ENCODE data around the gene CLCN6. TPM values are rescaled to one million over a fixed set of nuclear protein-coding genes. Genes with fewer than 3 reads are reported as not detected.
"Not testable (repeated sequence)": the region's sequence is repeated elsewhere in the genome, so short reads cannot be mapped to it uniquely, and the experiment has no call there.

Gene CLCN6
- total RNA-seq, 2 donors from 2014 or later: 32.1 to 49.0 TPM

- peak; percentile 95 for DNase-seq
- intact Hi-C loops (cut with DNase I): loop anchor here in 1 of 2 donors (2.0 kb wide), 1 partner anchor 14 kb away; the partner anchor contains the start of gene MTHFR
- ATAC-seq: peak; percentile 84 to 87
These were observed 14.9 kb upstream of the CLCN6 start for GRCh38 chr1:11790880-11791715.

GRCh38 chr1:11792106-11792505, 13.9 kb upstream of the CLCN6 start:
- intact Hi-C loops (cut with DNase I): no loop called here
- peak; percentile 8 to 11 for ATAC-seq
- DNase-seq: peak; percentile 74

GRCh38 chr1:11793819-11794218, 12.2 kb upstream of the CLCN6 start:
- intact Hi-C loops (cut with DNase I): no loop called here
- no peak for DNase-seq
- no peak for ATAC-seq

GRCh38 chr1:11794446-11795237, 11.3 kb upstream of the CLCN6 start:
- ATAC-seq (no peak), DNase-seq (no peak)
- intact Hi-C loops (cut with DNase I): no loop called here

- intact Hi-C loops (cut with DNase I): no loop called here
- ATAC-seq (no peak), DNase-seq (no peak)
These were observed 10.6 kb upstream of the CLCN6 start for GRCh38 chr1:11795238-11795890.

GRCh38 chr1:11796036-11796828, 9.8 kb upstream of the CLCN6 start:
- peak; percentile 74 for DNase-seq
- intact Hi-C loops (cut with DNase I): no loop called here
- ATAC-seq: peak; percentile 51 to 66

- ATAC-seq: peak in 1 of 2 donors; percentile 51
- intact Hi-C loops (cut with DNase I): no loop called here
- peak; percentile 87 for DNase-seq
These were observed 8.3 kb upstream of the CLCN6 start for GRCh38 chr1:11797525-11798216.

GRCh38 chr1:11799099-11799498, 6.9 kb upstream of the CLCN6 start:
- intact Hi-C loops (cut with DNase I): no loop called here
- DNase-seq (peak; percentile 16), ATAC-seq (no peak)

GRCh38 chr1:11799896-11800295, 6.1 kb upstream of the CLCN6 start:
- intact Hi-C loops (cut with DNase I): no loop called here
- no peak for ATAC-seq
- peak; percentile 4 for DNase-seq

GRCh38 chr1:11800391-11800755, 5.6 kb upstream of the CLCN6 start:
- DNase-seq (peak; percentile 7), ATAC-seq (no peak)
- intact Hi-C loops (cut with DNase I): no loop called here

GRCh38 chr1:11800756-11801433, 5.1 kb upstream of the CLCN6 start:
- intact Hi-C loops (cut with DNase I): no loop called here
- ATAC-seq: peak in 1 of 2 donors; percentile 1
- peak; percentile 34 for DNase-seq

- no peak for ATAC-seq
- intact Hi-C loops (cut with DNase I): no loop called here
- DNase-seq: peak; percentile 33
These were observed 3.4 kb upstream of the CLCN6 start for GRCh38 chr1:11802616-11802972.

- intact Hi-C loops (cut with DNase I): no loop called here
- DNase-seq: peak; percentile 95
- peak; percentile 62 to 64 for ATAC-seq
These were observed 2.8 kb upstream of the CLCN6 start for GRCh38 chr1:11802973-11803885.

- ATAC-seq: not testable (repeated sequence)
- peak; percentile 15 for DNase-seq
- intact Hi-C loops (cut with DNase I): loop anchor here in 1 of 2 donors (2.0 kb wide), 1 partner anchor 13 kb away; no protein-coding TSS in a partner anchor
These were observed 1.9 kb upstream of the CLCN6 start for GRCh38 chr1:11803924-11804665.

GRCh38 chr1:11804666-11805421, 1.1 kb upstream of the CLCN6 start:
- peak; percentile 76 for DNase-seq
- intact Hi-C loops (cut with DNase I): loop anchor here in 1 of 2 donors (2.0 kb wide), 1 partner anchor 14 kb away; no protein-coding TSS in a partner anchor
- peak in 1 of 2 donors; percentile 4 for ATAC-seq
